Adipocyte (in vitro differentiated cells): Measurements from ENCODE around the gene MXRA5.
A peak's percentile ranks its signal among the peaks of the same experiment; 100 is the strongest.
"Not testable (repeated sequence)": the region's sequence is repeated elsewhere in the genome, so short reads cannot be mapped to it uniquely, and the experiment has no call there.

Source experiments
- DNase-seq: peaks from one replicate; pipeline ENCODE4 v3.0.0-alpha.2; 2015; ENCODE audit warnings: low read depth
- H3K27me3 ChIP-seq: replicated peaks from 2 replicates; pipeline ENCODE4 v1.7.0; 2013; ENCODE audit warnings: mild to moderate bottlenecking, low read length, moderate library complexity; ENCODE audit not compliant: control insufficient read depth, insufficient read depth
- H3K36me3 ChIP-seq: 2 replicates; pipeline ENCODE4 v1.7.0; 2013; ENCODE audit warnings: low read length, mild to moderate bottlenecking, moderate library complexity; ENCODE audit not compliant: control insufficient read depth, insufficient read depth, severe bottlenecking
- H3K4me1 ChIP-seq: 2 replicates; pipeline ENCODE4 v1.7.0; 2013; ENCODE audit warnings: mild to moderate bottlenecking, low read length, moderate library complexity; ENCODE audit not compliant: control insufficient read depth, insufficient read depth
- H3K4me3 ChIP-seq: 2 replicates; pipeline ENCODE4 v1.7.0; 2013; ENCODE audit warnings: mild to moderate bottlenecking, low read length, moderate library complexity
- H3K9ac ChIP-seq: 2 replicates; pipeline ENCODE4 v1.7.0; 2013; ENCODE audit warnings: mild to moderate bottlenecking, low read length, moderate library complexity
- H3K9me3 ChIP-seq: 2 replicates; pipeline ENCODE4 v1.7.0; 2013; ENCODE audit warnings: mild to moderate bottlenecking, low read length, moderate library complexity; ENCODE audit not compliant: control insufficient read depth

MXRA5 gene, protein sequence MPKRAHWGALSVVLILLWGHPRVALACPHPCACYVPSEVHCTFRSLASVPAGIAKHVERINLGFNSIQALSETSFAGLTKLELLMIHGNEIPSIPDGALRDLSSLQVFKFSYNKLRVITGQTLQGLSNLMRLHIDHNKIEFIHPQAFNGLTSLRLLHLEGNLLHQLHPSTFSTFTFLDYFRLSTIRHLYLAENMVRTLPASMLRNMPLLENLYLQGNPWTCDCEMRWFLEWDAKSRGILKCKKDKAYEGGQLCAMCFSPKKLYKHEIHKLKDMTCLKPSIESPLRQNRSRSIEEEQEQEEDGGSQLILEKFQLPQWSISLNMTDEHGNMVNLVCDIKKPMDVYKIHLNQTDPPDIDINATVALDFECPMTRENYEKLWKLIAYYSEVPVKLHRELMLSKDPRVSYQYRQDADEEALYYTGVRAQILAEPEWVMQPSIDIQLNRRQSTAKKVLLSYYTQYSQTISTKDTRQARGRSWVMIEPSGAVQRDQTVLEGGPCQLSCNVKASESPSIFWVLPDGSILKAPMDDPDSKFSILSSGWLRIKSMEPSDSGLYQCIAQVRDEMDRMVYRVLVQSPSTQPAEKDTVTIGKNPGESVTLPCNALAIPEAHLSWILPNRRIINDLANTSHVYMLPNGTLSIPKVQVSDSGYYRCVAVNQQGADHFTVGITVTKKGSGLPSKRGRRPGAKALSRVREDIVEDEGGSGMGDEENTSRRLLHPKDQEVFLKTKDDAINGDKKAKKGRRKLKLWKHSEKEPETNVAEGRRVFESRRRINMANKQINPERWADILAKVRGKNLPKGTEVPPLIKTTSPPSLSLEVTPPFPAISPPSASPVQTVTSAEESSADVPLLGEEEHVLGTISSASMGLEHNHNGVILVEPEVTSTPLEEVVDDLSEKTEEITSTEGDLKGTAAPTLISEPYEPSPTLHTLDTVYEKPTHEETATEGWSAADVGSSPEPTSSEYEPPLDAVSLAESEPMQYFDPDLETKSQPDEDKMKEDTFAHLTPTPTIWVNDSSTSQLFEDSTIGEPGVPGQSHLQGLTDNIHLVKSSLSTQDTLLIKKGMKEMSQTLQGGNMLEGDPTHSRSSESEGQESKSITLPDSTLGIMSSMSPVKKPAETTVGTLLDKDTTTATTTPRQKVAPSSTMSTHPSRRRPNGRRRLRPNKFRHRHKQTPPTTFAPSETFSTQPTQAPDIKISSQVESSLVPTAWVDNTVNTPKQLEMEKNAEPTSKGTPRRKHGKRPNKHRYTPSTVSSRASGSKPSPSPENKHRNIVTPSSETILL (N-terminal part only)

DNA sequence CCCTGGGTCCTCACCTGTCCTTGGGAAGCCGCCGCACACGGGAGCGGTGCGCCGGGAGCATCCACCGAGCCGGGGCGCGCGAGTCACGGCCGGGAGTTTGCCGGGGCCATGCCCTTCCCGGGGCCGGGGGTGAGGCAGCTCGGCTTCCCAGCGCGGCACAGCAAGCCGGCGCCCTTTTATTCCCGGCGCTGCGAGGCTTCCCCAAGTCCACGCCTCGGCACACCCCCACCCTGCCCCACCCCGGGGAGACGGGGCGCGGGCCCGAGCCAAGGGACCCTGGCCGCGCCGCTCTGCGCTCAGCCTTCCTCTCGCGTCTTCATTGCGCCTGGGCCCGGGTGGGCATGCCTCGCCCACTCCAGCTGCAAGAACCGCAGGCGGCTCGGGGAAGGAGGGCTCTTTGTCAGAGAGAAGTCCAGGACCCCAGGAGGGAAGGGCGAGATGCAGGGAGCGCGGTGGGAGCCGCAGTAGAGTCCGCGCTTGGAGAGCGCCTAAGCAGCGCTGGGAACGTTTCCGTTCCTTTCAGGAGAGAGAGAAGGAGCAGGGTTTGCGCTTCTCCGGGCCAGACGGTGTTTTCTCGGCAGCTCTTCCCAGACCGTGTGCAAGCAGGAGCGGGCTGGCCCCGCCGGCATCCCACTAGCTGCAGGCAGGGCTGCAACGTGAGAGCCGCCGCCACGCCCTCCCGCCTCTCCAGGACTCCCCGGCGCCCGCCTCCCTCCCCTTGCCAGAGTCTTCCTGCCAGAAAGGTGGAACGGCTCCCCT is at the start of gene MXRA5:
TSS of gene MXRA5 (minus strand) at position 152 of the 759 bp plus-strand sequence. CDS start 2,819 bp downstream, outside the sequence.
- peak; percentile 44 for DNase-seq
- H3K27me3 ChIP-seq: no peaks in the 10 kb centered on the region
- H3K4me3 ChIP-seq: peak within 1 kb of the TSS; percentile 74
- no peaks in the 10 kb centered on the region for H3K4me1 ChIP-seq
- no peaks in the 10 kb centered on the region for H3K36me3 ChIP-seq
- H3K9me3 ChIP-seq: peaks cover 14% of the 10 kb centered on the region
- H3K9ac ChIP-seq: peak within 1 kb of the TSS; percentile 68

DNA sequence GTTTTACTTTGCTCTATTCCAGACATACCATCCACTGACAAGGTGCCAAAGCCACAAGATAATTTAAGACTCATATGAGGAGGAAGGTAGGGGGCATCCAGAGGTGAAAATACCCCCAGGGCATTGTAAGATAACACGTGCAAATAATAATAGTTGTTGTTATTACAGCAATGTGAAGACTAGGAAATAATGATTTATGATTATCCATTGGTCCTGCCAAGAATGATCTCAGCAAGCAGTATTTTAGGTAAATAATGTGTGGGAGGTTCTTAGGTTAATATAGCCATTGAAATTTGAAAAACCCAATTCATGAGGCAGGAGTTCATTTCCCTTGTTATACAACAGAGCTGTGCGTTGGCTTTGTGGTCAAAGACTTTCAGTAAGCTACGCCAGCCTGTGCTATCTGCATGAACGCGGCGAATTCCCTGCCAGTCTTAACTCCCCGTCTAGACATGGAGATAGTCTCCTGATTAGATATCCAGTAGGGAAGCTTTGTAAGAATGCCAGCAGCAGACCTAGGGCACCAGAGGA is 47.2 kb upstream of the MXRA5 start:
- no peaks in the 10 kb centered on the region for H3K36me3 ChIP-seq
- no peak for DNase-seq
- H3K9me3 ChIP-seq: no peaks in the 10 kb centered on the region
- H3K27me3 ChIP-seq: no peaks in the 10 kb centered on the region
- peaks cover 7% of the 10 kb centered on the region for H3K4me1 ChIP-seq
- no peak overlapping the region for H3K4me3 ChIP-seq
- no peak overlapping the region for H3K9ac ChIP-seq

DNA sequence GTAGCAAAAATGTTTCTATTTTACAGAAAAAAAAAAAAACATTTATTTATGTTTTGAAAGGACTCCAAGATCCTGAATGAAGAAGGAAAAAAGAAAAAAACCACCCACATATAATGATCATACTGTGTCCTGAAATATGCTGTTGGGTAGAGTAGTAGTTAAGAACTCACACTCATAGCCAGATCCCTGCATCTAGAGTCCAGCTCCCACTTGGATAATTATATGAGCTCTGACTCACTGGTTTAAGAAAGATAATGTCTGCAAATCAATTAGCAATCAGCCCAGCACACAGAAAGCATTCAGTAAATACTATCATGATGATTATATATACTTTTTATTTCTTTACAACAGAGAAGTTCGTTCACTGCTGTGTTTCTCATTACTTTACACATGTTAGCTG is 46.7 kb upstream of the MXRA5 start:
- DNase-seq: no peak
- H3K9ac ChIP-seq: no peak overlapping the region
- no peaks in the 10 kb centered on the region for H3K9me3 ChIP-seq
- no peaks in the 10 kb centered on the region for H3K36me3 ChIP-seq
- peaks cover 7% of the 10 kb centered on the region for H3K4me1 ChIP-seq
- H3K4me3 ChIP-seq: no peak overlapping the region
- H3K27me3 ChIP-seq: no peaks in the 10 kb centered on the region

DNA sequence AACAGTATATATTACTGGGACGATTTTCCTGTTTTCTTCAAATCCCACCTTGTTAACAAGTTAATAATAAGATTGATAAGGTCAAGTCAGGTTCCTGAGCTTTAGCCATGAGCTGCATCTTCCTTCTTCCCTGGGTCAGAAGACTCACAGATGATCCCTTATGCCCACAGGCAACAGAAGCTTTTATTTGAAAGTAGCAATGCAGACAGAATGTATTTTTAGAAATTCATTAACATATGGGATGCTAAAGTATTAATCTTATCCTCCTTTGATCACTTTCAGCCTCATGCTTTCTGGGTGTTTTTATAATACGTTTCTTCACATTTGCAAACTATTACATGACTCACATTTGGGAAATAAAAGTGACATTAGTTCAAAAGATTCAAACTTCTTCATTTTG is 42.0 kb upstream of the MXRA5 start:
- Histone ChIP-seq H3K27me3 (no peaks in the 10 kb centered on the region), H3K4me1 (peaks cover 14% of the 10 kb centered on the region), H3K36me3 (no peaks in the 10 kb centered on the region), H3K9ac (no peak overlapping the region), H3K4me3 (no peak overlapping the region), H3K9me3 (no peaks in the 10 kb centered on the region)
- DNase-seq: no peak

DNA sequence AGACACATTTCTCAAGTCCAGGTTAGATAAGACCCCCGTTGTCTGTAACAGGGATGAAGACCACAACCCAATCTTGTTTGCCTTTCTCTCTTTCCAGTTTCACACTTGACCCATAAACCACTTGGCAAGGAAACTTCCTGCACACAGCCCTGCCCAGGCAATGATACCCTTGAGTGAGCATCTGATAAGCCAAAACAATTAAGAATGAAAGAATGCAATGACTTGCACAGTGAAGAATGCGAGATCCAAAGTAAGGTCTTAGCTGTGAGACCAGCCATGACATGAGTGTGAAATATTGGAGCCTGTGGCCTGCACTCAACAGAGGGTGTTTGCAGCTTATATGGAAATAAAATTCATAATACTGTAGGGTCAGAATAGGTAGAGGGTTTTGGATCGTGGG is 37.9 kb upstream of the MXRA5 start:
- DNase-seq: peak; percentile 19
- Histone ChIP-seq H3K4me1 (peaks cover 15% of the 10 kb centered on the region), H3K9ac (no peak overlapping the region), H3K4me3 (no peak overlapping the region), H3K36me3 (no peaks in the 10 kb centered on the region), H3K9me3 (no peaks in the 10 kb centered on the region), H3K27me3 (no peaks in the 10 kb centered on the region)

DNA sequence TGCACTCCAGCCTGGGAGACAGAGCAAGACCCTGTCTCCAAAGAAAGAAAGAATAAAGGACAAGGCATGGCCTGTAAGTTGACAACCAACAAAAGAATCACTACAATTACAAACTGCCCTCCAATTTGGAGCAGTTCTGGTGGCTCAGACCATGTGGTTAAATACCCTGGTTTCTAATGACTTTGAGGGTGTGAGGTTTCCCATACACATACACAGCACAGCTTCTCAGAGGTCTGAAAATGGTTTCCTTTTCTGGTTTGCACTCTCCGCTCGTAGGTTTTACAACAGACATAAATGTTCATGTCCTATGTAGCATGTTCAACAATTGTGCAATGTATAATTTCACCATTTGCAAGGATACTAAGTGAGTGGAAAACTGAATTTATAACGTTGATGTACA is 34.2 kb upstream of the MXRA5 start:
- Histone ChIP-seq H3K9me3 (no peaks in the 10 kb centered on the region), H3K27me3 (no peaks in the 10 kb centered on the region), H3K4me1 (peaks cover 15% of the 10 kb centered on the region)

DNA sequence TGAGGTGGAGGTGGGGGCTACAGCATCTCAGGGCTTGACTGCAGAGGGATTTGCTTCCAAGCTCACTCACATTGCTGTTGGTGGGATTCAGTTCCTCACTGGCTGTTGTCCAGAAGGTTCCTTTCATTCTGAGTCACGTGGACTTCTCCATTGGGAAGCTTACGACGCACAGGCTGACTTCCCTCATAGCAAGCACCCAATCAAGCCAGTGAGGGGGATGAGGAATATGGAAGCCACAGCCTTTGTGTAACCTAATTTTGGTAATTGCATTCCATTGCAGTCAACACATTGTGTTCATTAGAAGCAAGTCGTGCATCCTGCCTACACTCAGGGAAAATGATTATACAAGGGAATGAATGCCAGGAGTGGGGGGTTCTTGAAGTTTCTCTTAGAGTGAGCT is 32.7 kb upstream of the MXRA5 start:
- H3K4me1 ChIP-seq: peaks cover 8% of the 10 kb centered on the region
- H3K9ac ChIP-seq: no peak overlapping the region
- no peak for DNase-seq
- H3K4me3 ChIP-seq: no peak overlapping the region
- H3K27me3 ChIP-seq: no peaks in the 10 kb centered on the region
- H3K9me3 ChIP-seq: no peaks in the 10 kb centered on the region
- H3K36me3 ChIP-seq: no peaks in the 10 kb centered on the region

More for the DNA sequence above, 34.2 kb upstream of the MXRA5 start:
- H3K9ac ChIP-seq: no peak overlapping the region
- H3K36me3 ChIP-seq: no peaks in the 10 kb centered on the region
- no peak for DNase-seq
- no peak overlapping the region for H3K4me3 ChIP-seq

DNA sequence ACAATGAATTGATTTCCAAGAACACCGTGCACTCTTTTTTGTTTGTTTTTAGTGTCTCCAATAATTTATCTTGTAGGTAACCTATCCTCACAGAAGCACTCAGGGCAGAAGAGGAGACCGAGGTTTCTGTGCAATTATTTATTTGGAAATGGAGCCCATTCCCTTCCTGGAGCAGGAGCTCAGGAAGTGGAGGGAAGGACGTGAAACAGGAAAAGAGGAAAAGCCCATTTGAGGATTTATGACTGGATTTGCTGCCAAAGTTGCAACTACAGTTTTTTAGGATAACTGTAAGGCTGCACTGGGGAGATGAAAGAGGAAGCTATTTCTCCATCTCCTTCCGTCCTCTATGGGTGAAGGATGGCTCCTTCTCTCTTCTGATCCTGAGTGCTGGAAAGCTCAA is 31.7 kb upstream of the MXRA5 start:
- Histone ChIP-seq H3K4me1 (peaks cover 4% of the 10 kb centered on the region), H3K4me3 (no peak overlapping the region), H3K36me3 (no peaks in the 10 kb centered on the region), H3K9ac (no peak overlapping the region), H3K9me3 (peaks cover under 1% of the 10 kb centered on the region), H3K27me3 (no peaks in the 10 kb centered on the region)
- DNase-seq: no peak

DNA sequence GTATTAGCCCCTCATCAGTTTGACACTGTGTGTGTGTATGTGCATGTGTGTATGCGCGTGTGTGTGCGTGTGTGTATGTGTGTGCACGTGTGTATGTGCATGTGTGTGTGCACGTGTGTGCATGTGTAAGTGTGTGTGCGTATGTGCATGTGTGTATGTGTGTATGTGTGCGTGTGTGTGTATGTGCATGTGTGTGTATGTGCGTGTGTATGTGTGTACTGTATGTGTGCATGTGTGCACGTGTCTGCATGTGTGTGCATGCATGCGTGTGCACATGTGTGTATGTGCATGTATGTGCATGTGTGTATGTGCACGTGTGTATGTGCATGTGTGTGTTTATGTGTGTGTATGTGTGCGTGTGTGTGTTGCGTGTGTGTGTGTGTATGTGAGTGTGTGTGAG is 31.1 kb upstream of the MXRA5 start:
- peaks cover 3% of the 10 kb centered on the region for H3K27me3 ChIP-seq
- DNase-seq: no peak
- no peak overlapping the region for H3K9ac ChIP-seq
- H3K9me3 ChIP-seq: peaks cover 3% of the 10 kb centered on the region
- H3K4me3 ChIP-seq: no peak overlapping the region
- no peaks in the 10 kb centered on the region for H3K4me1 ChIP-seq
- no peaks in the 10 kb centered on the region for H3K36me3 ChIP-seq

DNA sequence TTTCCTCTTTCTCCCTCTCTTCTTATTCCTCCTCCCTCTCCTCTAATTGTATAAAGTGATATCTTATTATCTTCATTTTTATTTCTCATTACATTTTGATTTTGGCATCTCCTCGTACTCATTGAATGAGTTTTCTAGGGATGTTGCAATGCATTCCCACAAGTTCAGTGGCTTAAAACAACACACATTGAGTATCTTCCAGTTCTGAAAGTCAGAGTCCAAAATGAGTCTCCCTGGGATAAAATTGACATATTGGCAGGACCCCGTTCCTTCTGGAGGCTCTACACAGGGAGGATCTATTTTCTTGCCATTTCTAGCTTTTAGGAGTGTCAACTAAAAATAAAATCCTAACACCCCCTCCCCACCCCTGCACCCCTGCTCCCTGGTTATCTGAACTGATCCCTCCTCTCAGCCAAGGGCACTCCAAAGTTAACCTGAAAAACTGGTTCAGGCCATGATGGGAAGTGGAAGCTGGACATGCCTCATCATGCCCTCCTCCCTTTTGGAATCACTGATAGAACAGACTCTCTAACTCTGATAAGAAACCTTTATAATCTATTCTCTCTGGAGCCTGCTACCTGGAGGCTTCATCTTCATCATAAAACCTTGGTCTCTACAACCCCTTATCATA is 29.5 kb upstream of the MXRA5 start:
- not testable (repeated sequence) for H3K9ac ChIP-seq, H3K27me3 ChIP-seq
- DNase-seq: peak; percentile 4

More for the DNA sequence above, 29.5 kb upstream of the MXRA5 start:
- not testable (repeated sequence) for H3K4me3 ChIP-seq, H3K4me1 ChIP-seq, H3K9me3 ChIP-seq, H3K36me3 ChIP-seq
